Esophagus muscularis mucosa (tissue), 4 donors: ENCODE data around the gene RARB. TPM values are rescaled to one million over a fixed set of nuclear protein-coding genes. Genes with fewer than 3 reads are reported as not detected.

Experiments
- DNase-seq: peaks from one replicate; pipeline ENCODE4 v3.0.0-alpha.2; 2017; ENCODE audit errors: extremely low spot score
- H3K27ac ChIP-seq, 4 donors: fragments of 200-600 bp; sonication (generic); replicated peaks in 1 of 4; 1 replicate in 3 of 4; 2 replicates in 1 of 4; pipeline ENCODE4 v1.5.1; 2016 to 2019; ENCODE audit warnings: mild to moderate bottlenecking in 1 of 4
- H3K27me3 ChIP-seq, 4 donors: fragments of 200-600 bp; sonication (generic); one replicate each; pipeline versions ENCODE4 v1.5.1 to v1.6.0; 2016 to 2019
- H3K36me3 ChIP-seq, 4 donors: fragments of 200-600 bp; sonication (generic); one replicate each; pipeline ENCODE4 v1.5.1; 2016 to 2019
- H3K4me1 ChIP-seq, 4 donors: fragments of 200-600 bp; sonication (generic); one replicate each; pipeline ENCODE4 v1.5.1; 2016 to 2019
- H3K4me3 ChIP-seq, 4 donors: fragments of 200-600 bp; sonication (generic); 1 replicate in 2 of 4; 2 replicates in 2 of 4; pipeline ENCODE4 v1.5.1; 2016 to 2019; ENCODE audit warnings: mild to moderate bottlenecking in 4 of 4, moderate library complexity in 1 of 4
- H3K9me3 ChIP-seq, 4 donors: fragments of 200-600 bp; sonication (generic); 1 replicate in 3 of 4; 2 replicates in 1 of 4; pipeline ENCODE4 v1.5.1; 2016 to 2019
- EP300 ChIP-seq: sonication (generic); formaldehyde crosslinking; IDR thresholded peaks from one replicate; pipeline ENCODE4 v1.6.1; 2017; ENCODE audit warnings: antibody characterized with exemption
- POLR2A ChIP-seq: fragments of 450-650 bp; IDR thresholded peaks from one replicate; pipeline ENCODE4 v1.6.1; 2017; ENCODE audit warnings: antibody characterized with exemption, moderate library complexity, mild to moderate bottlenecking, low read depth
- POLR2AphosphoS5 ChIP-seq, 2 donors: sonication (generic); formaldehyde crosslinking; IDR thresholded peaks; one replicate each; pipeline ENCODE4 v1.6.1; 2017; ENCODE audit warnings: antibody characterized with exemption in 2 of 2
- whole genome bisulfite sequencing: methylation state at CpG from one replicate; pipeline ENCODE4 v1.1.5; 2018; 5-methylcytosine and 5-hydroxymethylcytosine counted together
- intact Hi-C: fragments of 100-400 bp; cut with DNase I; formaldehyde crosslinking; loops from one replicate; pipeline ENCODE4 v1.15.1; 2023
- total RNA-seq, 4 donors: library from RNA; depleted of rRNA; stranded (reverse); fragments of >200 nt; gene quantifications; one replicate each; pipeline versions ENCODE4 v1.1.0 to v1.2.1, GENCODE V29; 2016
- TF ChIP-seq, protein P1 (sequence below), 3 experiments: fragments of 200-600 bp in 2 of 3; fragments of 450-650 bp in 1 of 3; sonication (generic) in 2 of 3; IDR thresholded peaks; one replicate each; pipeline ENCODE4 v1.5.1; 2017 to 2019; ENCODE audit warnings: antibody characterized with exemption in 3 of 3, mild to moderate bottlenecking in 2 of 3, moderate library complexity in 1 of 3

The RARB gene
- total RNA-seq, 4 donors from 2014 or later, result 29.2 to 51.9 (median 40.9) TPM

- H3K27me3 ChIP-seq, result no peaks in the 10 kb centered on the region
- peak overlapping the region; percentile 86 to 94 (median 92) for H3K27ac ChIP-seq
These were observed 3.1 kb downstream of the RARB start for GRCh38 chr3:25430935-25431770.

DNA sequence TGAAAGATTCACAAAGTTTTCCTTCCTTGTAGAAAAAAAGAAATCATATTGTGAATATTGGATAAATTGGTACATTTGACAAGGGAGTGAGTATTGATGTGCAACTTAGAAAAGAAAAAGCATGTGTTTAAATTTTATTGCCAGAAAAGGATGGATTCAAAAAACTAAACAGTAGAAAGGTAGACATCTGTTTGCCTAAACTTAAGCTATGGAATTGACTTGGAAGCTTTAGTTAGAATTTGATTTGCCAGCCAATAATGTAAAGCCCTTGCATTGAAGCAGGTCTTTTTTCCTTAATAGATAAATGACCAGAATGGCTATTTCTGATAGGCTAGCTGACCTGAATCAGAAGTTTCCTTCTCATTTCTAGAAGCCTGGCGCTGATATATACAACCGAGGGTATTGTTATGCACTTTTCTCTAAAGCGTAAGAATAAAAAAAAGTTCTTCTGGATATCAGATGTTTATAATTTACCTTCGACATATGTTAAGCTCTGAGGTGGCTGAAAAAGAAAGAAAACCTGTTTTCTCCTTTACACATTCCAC is 4.2 kb downstream of the RARB start:
- H3K36me3 ChIP-seq, result no peaks in the 10 kb centered on the region
- no peaks in the 10 kb centered on the region for H3K9me3 ChIP-seq
- H3K27ac ChIP-seq, result peak overlapping the region; percentile 86 to 94 (median 92)
- WGBS, result 33% methylated on average over 4 of the region's 4 CpGs
- H3K4me3 ChIP-seq, result peak overlapping the region; percentile 62 to 74 (median 68)
- intact Hi-C loops, result no loop called here
- no peaks in the 10 kb centered on the region for H3K27me3 ChIP-seq
- TF ChIP-seq EP300 (no peak), POLR2AphosphoS5 (IDR thresholded peaks at IDR 0.05) (no peak), POLR2A (no peak)
- TF ChIP-seq, protein P1, sequence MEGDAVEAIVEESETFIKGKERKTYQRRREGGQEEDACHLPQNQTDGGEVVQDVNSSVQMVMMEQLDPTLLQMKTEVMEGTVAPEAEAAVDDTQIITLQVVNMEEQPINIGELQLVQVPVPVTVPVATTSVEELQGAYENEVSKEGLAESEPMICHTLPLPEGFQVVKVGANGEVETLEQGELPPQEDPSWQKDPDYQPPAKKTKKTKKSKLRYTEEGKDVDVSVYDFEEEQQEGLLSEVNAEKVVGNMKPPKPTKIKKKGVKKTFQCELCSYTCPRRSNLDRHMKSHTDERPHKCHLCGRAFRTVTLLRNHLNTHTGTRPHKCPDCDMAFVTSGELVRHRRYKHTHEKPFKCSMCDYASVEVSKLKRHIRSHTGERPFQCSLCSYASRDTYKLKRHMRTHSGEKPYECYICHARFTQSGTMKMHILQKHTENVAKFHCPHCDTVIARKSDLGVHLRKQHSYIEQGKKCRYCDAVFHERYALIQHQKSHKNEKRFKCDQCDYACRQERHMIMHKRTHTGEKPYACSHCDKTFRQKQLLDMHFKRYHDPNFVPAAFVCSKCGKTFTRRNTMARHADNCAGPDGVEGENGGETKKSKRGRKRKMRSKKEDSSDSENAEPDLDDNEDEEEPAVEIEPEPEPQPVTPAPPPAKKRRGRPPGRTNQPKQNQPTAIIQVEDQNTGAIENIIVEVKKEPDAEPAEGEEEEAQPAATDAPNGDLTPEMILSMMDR (IDR thresholded peaks at IDR 0.05), result no peak
- peaks cover 8 to 56% (median 46%) of the 10 kb centered on the region in 4 donors for H3K4me1 ChIP-seq
- DNase-seq, result no peak

More at GRCh38 chr3:25430935-25431770, 3.1 kb downstream of the RARB start:
- TF ChIP-seq, protein P1 (IDR thresholded peaks at IDR 0.05), result no peak
- TF ChIP-seq POLR2A (no peak), POLR2AphosphoS5 (IDR thresholded peaks at IDR 0.05) (no peak), EP300 (no peak)
- H3K4me1 ChIP-seq, result peaks cover 13 to 57% (median 47%) of the 10 kb centered on the region in 4 donors
- peak overlapping the region; percentile 62 to 74 (median 68) for H3K4me3 ChIP-seq
- intact Hi-C loops, result no loop called here
- H3K9me3 ChIP-seq, result no peaks in the 10 kb centered on the region
- no peaks in the 10 kb centered on the region for H3K36me3 ChIP-seq
- DNase-seq, result no peak
- 21% methylated on average over 6 of the region's 6 CpGs for WGBS

DNA sequence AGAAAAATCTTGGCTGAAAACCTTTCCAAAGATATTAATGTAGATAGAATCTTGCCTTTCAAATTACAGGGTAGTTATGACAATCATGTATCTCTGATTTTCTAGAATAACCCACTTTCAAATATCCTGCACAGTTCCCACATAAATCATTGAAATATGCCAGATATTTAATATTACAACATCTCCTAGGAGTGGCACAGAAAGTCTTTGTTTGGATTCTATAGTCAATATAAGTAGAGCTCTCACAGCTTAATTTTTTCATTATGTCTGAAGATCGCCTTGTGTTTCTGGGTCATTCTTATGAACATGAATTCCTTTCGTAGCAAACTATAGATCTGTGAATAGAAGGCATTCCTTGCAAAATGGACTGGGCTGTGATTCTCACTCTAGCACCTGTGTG is 5.0 kb downstream of the RARB start:
- Histone ChIP-seq H3K9me3 (no peaks in the 10 kb centered on the region), H3K27ac (peak overlapping the region; percentile 86 to 94 (median 92)), H3K4me1 (peaks cover 14 to 60% (median 48%) of the 10 kb centered on the region in 4 donors), H3K4me3 (peak overlapping the region; percentile 62 to 74 (median 68)), H3K27me3 (no peaks in the 10 kb centered on the region), H3K36me3 (no peaks in the 10 kb centered on the region)
- WGBS, result 51% methylated on average over 2 of the region's 2 CpGs
- TF ChIP-seq EP300 (no peak), POLR2A (no peak), POLR2AphosphoS5 (IDR thresholded peaks at IDR 0.05) (no peak)
- TF ChIP-seq, protein P1 (IDR thresholded peaks at IDR 0.05), result no peak
- no peak for DNase-seq
- intact Hi-C loops, result no loop called here

- intact Hi-C loops, result no loop called here
These were observed 5.8 kb downstream of the RARB start for GRCh38 chr3:25433868-25434267.

More at GRCh38 chr3:25433868-25434267, 5.8 kb downstream of the RARB start:
- no peaks in the 10 kb centered on the region for H3K9me3 ChIP-seq
- DNase-seq, result no peak
- no peaks in the 10 kb centered on the region for H3K36me3 ChIP-seq
- no peaks in the 10 kb centered on the region for H3K27me3 ChIP-seq
- peaks cover 21 to 68% (median 55%) of the 10 kb centered on the region in 4 donors for H3K4me1 ChIP-seq
- peak overlapping the region; percentile 86 to 94 (median 92) for H3K27ac ChIP-seq
- 29% methylated on average over 5 of the region's 5 CpGs for WGBS
- TF ChIP-seq POLR2A (no peak), POLR2AphosphoS5 (IDR thresholded peaks at IDR 0.05) (peak in 1 of 2 donors; percentile 48)
- TF ChIP-seq, protein P1 (IDR thresholded peaks at IDR 0.05), result no peak
- H3K4me3 ChIP-seq, result peak overlapping the region; percentile 62 to 74 (median 68)
